ELF-1 (cell line): Measurements from ENCODE around the gene DLX1.
"Not testable (repeated sequence)": the region's sequence is repeated elsewhere in the genome, so short reads cannot be mapped to it uniquely, and the experiment has no call there.

ENCODE experiments used
- DNase-seq: peaks from one replicate; pipeline ENCODE4 v3.0.0-alpha.2; 2016; ENCODE audit warnings: low read depth, low spot score

The DLX1 gene

DNA sequence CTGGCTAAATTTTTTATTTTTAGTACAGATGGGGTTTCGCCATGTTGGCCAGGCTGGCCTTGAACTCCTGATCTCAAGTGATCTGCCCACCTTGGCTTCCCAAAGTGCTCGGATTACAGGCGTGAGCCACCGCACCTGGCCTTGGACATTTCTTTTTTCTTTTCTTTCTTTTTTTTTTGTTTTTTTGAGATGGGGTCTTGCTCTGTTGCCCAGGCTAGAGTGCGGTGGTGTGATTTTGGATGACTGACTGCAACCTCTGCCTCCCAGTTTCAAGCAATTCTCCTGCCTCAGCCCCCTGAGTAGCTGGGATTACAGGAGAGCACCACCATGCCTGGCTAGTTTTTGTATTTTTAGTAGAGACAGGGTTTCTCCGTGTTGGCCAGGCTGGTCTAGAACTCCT lies 28.9 kb downstream of the DLX1 start:
- DNase-seq = not testable (repeated sequence)

DNA sequence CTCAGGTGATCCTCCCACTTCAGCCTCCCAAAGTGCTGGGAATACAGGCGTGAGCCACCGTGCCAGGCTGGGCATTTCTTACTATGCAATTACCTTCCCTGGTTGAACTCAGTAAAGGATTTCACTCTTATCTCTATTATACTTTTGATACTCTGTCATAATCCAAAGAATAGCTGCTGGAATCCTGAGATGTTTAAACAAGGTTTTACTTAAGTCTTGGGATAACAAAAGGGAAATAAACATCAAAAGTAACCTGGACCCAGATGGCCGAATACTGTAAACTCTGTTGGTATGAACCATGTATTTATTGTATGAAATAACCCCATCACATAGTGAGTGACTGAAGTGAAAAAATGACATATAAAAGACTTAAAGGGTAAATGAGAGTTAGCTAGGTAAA lies 29.3 kb downstream of the DLX1 start:
- DNase-seq = no peak

DNA sequence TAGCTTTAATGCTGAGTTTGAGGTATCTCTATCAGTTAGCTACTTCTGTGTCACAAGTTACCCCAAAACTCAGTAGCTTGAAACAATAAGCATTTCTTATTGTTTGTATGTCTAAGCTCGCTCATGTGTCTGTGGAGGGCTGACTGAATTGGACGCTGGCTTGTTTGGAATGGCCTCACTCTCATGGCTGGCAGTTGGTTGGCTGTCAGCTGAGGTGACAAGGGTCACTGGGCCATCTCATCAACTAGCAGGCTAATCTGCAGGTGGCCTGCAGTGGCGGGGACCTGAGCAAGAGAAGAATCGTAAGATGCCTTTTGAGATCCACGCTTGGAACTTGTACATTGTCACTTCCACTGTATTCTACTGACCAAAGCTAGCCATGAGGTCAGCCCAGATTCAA lies 30.8 kb downstream of the DLX1 start:
- no peak for DNase-seq

DNA sequence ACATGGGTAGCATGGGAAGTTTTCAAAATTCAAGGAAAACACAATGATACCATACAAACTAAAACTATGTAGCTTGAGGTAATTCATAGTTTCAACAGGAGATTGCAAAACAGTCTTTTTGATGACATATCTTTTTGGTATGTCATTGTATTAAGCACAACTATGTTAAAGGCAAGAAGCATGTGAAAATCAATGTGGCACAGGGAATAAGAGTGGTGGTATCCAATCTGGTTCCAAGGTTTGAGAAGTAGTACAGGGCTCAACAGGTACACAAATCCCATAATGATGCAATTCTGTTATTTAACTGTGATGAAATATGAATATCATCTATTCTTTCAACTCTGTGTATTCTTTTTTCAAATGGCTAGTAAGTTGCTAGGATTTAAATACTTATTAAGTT lies 33.8 kb downstream of the DLX1 start:
- no peak for DNase-seq

DNA sequence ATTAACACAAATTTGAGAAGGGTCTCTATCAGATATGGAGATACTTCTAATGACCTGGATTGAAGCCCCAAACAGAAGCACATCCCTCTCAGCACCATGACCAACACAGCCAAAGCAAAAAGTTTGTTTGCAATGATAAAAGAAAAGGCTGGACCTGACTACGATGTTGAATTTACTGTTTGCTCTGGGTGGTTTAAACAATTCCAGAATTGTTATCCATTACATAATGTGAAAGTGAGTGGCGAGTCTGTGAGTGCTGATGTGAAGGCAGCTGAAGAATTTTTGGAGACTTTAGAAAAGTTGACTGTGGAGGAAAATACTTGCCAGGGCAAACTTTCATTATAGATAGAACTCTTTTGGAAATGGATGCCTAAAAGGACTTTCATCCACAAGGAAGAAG lies 34.8 kb downstream of the DLX1 start:
- DNase-seq = no peak

DNA sequence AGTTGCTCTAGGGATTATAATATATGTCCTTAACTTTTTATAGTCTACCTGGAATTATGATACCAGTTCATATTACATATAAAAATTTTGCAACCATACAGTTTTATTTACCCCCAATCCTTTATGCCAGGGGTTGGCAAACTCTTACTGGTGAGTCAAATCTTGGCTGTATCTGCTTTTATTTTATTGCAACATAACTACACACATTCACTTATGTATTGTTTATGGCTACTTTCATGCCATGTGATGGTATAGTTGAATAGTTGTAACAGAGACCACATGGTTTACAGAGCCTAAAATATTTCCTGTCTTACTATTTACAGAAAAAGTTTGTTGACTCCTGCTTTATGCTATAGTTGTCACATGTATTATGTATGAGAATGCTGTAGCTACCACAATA lies 43.2 kb downstream of the DLX1 start:
- no peak for DNase-seq

DNA sequence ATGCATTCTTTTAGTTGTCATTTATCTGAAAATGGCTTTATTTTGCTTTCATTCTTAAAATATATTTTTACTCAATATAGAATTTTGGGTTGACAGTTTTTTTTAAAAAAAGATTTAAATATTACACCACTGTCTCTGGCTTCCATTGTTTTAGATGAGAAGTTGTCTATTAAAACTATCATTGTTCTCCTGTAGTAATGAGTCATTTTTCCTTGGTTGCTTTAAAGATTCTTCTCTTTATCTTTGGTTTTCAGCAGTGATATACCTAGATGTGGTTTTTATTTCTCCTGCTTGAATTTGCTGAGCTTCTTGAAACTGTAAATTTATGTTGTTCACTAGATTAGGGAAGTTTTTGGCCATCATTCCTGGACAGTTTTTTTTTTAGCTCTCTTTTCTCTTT lies 44.1 kb downstream of the DLX1 start:
- no peak for DNase-seq

DNA sequence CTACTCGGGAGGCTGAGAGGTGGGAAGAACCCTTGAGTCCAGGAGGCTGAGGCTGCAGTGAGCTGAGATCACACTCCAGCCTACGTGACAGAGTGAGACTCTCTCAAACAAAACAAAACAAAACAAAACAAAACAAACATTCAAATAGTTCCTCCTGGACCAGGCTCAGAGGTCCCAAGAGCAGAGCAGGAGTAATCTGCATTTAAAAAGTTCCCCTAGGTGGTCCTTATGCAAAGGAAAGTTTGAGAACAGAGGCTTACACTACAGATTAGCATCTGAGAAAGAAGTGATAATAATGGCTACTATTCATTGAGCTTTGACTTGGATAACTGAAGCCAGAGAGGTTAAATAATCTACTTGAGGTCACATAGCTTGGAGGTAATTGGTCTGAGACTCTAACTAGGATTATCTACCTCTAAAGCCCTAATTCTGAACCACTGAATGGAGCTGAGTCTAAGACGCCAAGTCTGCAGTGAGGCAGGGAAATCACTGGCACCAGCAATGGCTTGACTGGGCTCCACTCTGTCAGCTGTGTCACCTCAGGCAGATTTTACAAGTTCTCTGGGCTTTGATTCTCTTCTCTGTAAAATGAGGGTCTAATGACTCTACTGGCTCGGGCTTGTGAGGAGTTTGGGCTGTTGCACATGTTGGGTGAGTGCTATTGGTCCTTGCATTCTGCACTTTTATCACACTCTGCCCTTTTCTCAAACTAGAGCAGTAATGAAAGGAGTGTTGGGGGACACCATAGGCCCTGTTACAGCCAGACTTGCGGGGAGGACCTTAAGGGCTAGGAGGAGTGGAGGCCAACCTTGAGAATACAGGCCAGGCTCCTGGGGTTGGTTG lies 46.6 kb downstream of the DLX1 start:
- peak; percentile 75 for DNase-seq

DNA sequence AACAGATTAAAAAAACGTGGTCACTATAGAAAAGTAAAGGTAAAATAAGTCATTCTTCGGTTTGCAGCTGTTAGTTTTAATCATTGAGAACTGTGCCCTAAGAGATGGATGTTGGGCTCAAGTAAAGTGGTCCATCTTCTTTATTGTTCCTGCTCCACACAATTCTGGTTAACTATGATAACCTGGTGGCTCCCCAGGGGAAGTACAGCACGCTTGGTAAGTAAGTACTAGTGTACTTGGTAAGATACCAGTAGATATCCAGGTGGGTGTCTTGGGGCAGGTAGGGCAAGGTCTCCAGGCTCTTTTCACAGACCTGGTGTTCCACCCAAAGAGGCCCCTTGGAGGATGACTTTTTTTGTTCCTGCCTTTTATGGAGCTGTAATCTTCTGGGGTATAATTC lies 49.0 kb downstream of the DLX1 start:
- DNase-seq = no peak

DNA sequence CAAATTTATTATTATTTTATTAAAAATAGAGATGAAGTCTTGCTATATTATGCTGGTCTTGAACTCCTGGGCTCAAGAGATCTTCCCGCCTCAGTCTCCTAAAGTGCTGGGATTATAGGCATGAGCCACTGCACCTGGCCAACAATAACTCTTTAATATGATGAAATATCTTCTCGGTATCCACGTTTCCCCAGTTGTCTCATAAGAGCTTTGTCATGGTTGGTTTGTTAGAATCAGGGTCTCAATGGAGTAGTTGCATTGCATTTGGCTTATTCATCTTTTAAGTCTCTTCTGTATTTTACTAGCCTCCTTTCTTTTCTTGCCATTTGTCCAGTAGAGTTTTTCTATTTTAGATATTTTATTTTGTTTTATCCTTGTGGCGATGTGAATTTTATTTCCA lies 50.1 kb downstream of the DLX1 start:
- DNase-seq = no peak

DNA sequence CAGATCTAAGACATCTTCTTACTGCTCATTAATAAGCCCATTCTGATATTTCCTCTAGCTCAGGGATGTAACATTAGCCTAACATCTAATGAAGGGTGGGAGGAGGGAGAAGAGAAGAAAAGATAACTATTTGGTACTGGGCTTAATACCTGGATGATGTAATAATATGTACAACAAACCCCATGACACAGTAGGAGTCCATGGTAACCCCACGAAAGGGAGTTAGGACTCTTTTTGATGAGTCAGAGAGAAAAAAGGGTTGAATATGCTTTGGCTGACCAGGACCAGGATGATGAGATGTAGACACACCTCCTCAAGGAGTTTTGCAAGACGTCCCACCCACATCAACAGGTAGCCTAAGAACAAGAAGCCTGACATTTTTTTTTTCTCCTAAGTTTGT lies 51.8 kb downstream of the DLX1 start:
- no peak for DNase-seq

DNA sequence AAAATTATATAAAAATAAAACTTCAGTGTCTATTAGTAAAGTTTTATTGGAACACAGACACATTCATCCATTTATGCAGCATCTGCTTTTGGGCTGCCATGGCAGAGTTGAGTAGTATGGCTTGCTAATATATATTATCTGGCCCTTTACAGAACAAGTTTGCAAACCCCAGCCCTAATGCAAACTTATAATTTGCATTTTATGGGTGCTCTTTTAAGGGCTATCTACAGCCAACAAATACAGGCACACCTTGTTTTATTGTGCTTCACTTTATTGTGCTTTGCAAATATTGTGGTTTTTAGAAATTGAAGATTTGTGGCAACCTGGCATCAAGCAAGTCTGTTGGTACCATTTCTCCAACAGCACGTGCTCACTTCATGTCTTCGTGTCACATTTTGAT lies 52.6 kb downstream of the DLX1 start:
- no peak for DNase-seq

DNA sequence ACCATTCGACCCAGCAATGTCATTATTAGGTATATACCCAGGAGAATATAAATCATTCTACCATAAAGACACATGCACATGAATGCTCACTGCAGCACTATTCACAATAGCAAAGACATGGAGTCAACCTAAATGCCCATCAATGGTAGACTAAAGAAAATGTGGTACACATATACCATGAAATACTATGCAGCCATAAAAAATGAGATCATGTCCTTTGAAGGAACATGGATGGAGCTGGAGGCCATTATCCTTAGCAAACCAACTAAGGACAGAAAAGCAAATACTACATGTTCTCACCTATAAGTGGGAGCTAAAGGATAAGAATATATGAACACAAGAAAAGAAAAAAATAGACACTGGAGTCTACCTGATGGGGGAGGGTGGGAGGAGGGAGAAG lies 53.4 kb downstream of the DLX1 start:
- not testable (repeated sequence) for DNase-seq
